NOMO-1 (cell line): Measurements from ENCODE around the gene FBXL15.

Experiments
- DNase-seq, 2 experiments: peaks; one replicate each; lab custom pipeline; 2025; ENCODE audit not compliant: unreplicated experiment in 2 of 2; lab: John Stamatoyannopoulos, UW

Gene FBXL15

DNA sequence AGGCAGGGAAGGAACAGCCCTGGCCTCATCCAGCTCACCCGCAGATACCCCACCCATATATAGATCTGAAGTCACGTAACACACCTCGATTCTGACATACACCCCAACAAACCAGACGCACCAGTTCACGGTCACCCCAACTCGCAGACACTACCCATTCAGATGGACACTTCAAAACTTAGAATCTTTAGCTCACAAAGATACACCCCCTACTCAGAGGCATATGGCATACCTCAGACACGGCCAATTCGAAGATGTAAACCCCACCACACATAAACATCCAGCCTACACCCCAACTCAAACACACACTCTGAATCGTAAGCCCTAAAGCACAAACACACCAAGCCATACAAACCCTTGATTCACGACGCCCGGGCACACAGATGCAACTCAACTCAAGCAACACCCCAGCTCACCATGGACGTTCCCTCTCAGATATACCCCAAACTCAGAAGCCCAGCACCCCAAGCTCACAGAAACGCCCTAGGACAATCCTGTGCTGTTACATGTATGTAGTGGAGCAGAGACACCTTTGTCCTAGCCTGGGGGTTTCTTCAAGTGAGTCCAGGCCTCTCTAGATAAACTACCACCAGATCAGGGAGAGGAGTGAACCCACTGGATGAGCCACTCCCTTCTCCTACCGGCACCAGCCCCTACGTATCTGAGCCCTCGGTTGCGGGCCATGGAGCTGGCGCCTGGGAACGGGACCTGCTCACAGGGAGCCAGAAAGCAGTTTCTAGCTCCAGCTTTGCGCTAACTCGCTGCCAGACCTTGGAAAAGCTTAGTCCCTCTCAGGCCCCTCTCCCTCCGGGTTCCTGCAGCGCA is 10.8 kb upstream of the FBXL15 start:
- DNase-seq = no peak

GRCh38 chr10:102410429-102411073 is 10.1 kb upstream of the FBXL15 start:
- no peak for DNase-seq

DNA sequence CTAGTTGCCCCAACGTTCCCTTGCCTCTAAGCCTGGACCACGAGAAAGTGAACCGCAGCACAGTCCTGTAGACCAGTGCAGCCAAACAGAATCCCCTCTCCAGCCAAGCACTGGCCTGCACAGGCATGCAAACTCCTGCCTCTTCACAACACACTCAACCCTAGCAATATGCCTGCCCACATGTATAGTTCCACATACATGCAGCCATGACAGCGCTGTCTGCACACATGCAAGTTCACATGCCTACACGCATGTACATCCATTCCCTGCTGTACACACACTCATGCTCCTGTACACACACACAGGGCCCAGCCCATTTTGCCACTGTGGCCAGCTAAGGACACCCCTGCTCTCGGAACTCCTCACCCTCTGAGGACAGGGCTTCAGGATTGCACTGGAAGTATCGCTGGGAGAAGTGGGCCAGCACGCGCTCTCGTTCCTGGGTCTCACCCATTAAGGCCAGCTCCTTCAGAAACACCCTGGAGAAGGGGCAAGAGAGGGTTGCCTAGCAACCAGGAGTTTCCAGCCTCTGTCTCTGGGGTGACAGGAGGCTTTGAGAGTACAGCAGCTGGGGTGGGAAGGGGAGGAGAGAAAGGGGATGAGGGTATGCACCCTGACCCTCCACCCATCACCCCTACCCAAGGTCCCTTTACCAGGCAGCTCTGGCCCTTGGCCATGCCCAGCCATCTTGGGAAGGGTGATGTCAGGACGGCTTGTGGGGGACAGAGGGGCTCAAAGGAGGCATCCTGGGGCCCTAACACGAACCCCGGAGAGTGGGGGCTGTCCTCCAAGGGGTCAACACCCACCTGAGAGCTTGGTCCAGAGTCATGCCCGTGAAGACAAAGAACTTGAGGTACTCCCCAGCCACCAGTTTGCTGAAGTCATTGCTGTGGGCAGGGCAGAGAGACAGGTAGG is 9.0 kb upstream of the FBXL15 start:
- no peak for DNase-seq

- no peak for DNase-seq
These were observed 8.3 kb upstream of the FBXL15 start for GRCh38 chr10:102412293-102412692.

DNA sequence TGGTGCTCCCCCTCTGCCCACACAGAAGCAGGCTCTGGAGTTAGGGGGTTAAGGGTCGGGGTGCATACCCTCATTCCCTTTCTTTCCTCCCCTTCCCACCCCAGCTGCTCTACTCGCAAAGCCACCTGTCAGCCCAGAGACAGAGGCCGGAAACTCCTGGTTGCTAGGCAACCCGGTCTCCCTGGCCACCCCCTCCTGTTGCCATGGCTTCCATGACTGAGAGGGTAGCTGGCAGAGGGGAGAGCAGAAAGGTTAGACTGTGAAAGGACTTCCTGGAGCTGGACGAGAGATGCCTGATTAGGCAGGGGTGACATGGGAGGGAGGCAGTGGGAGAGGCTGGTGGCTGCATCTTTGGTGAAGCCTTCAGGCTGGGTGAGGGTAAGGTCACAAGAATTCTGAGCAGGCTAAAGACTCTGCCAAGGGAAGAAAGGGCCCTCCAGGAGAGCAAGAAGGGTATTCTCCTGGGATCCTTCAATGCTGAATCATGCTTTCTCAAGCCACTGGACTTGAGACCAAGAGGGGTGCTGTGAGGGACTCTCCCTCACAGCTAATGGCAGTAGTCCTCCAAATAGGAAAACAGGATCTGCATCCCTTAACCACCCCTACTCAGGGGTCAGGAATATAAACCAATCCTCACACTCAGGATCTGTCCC is 7.5 kb upstream of the FBXL15 start:
- no peak for DNase-seq

DNA sequence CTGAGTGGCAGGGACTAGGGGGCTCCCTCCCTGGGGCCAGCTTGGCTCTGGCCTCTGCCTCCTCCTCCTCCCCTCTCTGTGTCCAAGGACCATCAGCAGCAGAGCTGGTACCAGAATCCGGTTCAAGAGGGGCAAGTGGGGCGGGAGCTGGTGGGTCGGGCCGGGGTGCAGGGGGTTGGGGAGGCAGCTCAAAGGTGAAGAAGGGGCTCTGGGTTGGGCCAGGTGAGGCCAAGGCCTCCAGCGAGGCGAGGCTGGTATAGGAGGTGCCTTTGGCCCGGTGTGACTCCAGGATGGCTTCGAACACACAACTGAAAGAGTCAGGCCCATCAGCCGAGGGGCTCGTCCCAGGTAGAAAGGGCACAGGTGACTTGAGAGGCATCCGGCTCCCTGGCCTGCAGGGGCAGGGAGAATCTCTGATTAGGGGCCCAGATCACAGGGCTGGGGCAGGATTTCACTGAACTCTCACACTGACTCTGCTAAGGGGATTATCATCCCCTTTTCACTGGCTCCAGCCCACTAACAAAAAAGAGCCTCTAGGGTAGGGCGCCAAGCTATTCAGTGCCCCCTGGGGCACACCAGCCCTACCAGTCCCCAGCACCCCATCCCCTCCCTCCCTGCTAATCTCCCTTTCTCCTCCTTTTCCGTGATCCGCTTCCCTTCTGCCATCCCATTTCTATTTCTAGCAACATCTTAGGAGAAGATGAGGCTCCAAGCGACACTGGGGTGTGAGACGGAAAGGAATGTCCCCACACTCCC is 6.7 kb upstream of the FBXL15 start:
- no peak for DNase-seq

DNA sequence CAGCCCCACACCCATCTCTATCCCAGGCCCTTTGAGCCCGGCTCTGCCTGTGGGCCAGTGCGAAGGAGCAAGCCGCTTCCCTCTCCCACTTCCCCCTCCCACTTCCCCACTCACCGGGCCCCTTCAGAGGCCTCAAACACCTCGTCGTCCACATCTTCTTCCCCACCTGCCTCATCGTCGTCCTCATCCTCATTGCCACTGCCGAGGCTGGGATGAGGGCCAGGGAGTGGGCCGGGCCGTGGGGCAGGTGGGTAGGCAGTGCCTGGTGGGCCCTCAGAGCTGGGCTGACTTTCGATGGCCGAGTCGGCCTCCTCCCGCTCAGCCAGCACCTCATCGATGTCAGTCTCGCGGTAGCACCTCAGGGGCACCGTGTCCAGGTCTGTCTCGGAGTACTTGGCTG is 5.9 kb upstream of the FBXL15 start:
- DNase-seq = no peak

- DNase-seq = no peak
These were observed 4.4 kb upstream of the FBXL15 start for GRCh38 chr10:102416283-102416682.

DNA sequence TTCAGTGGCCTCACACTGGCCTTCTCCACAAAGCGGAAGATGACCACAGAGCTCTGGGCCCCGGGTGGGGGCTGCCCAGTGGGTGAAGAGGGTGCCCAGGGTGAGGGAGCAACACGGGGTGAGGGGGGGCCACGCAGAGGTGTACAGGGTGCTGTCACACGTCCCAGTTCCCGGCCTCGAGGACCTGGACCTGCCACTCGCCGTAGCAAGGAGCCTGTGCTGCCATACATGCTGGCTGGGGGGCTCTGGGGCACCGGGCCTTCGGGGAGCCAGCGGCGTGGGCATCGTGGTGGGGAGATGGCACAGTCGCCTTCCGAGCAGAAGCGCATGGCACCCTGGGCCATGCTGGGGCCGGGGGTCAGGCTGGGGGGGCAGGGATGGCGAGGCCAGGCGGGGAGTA is 3.9 kb upstream of the FBXL15 start:
- no peak for DNase-seq

DNA sequence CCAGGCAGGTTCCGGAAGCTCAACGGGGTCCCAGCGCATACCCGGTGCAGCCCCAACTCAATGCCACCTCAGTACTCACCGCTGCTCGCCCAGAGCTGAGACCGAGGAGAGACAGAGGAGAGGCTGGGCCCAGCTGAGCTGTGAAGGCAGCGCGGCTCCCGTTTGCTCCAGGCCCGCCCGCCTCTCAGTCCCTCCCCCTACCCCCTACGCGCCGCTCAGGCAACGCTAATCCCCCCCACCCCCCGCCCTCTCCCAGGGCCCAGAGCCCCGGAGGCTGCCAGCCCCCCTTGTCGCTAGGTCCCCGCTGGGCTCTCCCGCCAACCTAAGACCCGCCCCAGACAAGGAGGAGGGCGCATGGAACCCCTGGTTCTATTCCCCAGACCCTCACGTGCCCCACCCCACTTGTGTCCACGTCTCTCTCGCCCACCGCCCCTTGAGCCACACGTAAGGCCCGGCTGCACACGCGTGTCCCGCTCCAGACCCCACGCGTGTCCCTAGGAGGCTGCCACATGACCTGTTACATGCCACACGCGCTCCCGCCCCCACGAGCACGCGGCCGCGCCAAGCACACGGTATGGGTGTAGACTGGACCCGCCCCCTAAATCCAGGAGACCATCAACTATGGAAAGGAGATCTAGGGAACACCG is 1.9 kb upstream of the FBXL15 start, which contains the start of gene PSD:
PSD (minus strand) TSS at position 164 of the 647 bp plus-strand sequence. CDS start 1,747 bp downstream, outside the sequence.
- DNase-seq = no peak

- peak; percentile 27 to 31 for DNase-seq
These were observed 1.1 kb upstream of the FBXL15 start for GRCh38 chr10:102419269-102420180.

DNA sequence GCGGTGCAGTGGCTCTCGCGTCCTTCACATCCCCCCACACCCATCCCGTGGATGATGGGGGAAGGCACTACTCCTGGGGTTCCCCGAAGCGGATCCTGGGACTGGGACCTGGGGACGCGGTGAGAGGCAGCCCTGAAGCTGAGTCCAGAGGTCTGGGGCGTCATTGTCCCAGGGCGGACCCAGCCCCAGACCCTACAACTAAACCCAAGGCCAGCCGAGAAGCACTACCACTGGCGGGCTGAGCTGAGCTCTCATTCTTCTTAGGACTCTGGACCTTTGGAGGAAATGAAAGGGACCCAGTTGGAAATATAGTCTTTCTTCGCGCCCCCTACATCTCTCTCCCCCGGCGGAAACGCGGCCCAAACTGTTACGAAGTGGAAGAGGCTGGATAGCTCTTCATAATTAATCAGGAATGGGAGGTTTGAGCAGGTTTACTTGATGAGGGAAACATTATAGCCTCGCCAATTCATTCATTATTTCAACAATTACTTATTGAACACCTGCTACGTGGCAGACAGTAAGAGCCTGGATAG is 389 bp upstream of the FBXL15 start:
- DNase-seq = no peak

GRCh38 chr10:102421507-102421756 is 796 bp downstream of the FBXL15 start:
- no peak for DNase-seq

DNA sequence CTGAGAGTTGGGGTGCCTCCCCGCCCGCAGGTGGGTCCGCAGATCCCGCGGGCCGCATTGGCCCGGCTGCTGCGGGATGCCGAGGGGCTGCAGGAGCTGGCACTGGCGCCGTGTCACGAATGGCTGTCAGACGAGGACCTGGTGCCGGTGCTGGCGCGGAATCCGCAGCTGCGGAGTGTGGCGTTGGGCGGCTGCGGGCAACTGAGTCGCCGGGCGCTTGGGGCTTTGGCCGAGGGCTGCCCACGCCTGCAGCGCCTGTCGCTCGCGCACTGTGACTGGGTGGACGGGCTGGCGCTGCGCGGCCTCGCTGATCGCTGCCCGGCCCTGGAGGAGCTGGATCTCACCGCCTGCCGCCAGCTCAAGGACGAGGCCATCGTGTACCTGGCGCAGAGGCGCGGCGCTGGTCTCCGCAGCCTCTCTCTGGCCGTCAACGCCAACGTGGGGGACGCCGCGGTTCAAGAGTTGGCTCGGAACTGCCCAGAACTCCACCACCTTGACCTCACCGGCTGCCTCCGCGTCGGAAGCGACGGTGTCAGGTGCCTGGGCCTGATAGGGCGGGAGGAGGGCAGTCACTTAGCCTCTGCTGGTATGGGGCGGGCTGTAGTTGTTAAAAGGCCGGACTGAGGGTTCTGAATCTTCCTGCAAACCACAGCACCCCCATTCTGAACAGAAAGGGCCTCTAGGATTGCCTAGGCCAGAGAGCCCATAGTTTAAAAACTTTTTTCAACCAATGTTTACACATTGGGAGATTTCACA is 1.3 kb downstream of the FBXL15 start:
- DNase-seq = peak in 1 of 2 experiments; percentile 42

- peak; percentile 68 to 75 for DNase-seq
These were observed 2.0 kb downstream of the FBXL15 start for GRCh38 chr10:102422545-102423129.

DNA sequence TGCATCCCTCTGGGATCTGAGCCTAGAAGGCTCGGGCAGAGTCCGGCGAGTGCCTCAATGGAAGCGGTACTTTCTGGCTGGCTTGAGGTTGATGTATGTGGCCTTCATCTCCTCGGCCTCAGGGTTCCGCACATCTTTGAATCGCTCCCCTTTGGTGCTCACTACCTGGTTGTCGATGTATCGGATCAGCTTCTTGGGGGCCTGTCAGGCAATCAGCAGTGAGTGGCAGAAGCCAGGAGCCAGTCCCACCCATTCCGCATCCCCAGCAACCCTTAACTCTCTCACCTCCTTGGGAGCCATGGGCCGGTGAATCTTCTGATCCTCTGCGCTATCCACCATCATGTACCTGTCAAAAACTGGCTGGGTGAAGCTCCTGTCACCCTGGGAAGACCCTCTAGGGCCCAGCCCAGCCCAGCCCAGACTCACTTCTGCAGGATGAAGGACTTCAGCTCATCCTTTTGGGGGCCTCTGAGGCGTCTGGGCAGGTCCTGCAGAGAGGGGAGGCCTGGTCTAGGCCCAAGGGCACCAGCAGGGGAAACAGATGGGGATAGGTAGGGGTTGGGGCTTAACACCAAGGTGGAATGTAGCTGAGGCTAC is 2.8 kb downstream of the FBXL15 start:
- DNase-seq = no peak

DNA sequence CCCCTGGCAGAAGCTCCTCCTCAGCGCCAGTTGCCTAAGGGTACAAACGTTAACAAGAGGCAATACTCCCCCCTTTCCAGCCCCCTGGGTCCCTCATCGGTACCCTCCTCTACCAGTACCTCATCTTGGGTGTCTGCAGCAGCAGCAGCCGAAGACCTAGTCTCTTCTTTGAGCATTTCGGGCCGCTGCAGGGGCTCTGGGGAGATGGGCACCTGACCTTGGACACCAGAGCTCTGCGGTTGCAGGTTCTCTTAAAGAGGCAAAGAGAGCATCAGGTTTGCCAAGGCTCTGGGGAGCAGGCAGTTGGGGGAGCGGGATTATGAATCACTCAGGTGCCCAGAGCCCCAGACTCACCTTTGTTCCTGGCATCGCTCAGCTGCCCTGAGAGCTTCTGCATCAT is 3.5 kb downstream of the FBXL15 start:
- DNase-seq = no peak
